ENCODE measurements around the gene OCRL. TPM values are rescaled to one million over a fixed set of nuclear protein-coding genes. Genes with fewer than 3 reads are reported as not detected.

Gene OCRL
- polyA plus RNA-seq, 1 donor: 23.6 TPM

DNA sequence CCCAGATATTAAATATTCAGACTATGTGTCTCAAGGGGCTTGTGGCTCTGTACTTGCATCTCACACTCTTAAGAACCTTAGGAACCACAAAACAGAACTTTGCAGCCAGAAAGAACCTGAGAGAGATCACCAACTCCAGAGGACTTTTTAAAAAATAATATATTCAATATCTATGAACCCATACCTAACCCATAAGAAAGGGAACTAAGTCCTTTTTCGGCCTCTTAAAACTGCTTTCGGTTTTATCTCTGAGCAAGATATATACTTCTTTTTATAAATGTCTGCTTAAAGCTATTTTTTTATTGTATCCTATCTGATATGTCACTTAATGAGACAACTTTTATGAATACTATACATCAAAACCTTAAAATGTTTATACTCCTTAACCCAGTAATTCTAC is 27.6 kb upstream of the OCRL start:
- Histone ChIP-seq H3K9me3 (ENCODE audit: control insufficient read depth, low read depth, low read length) (no peaks in the 10 kb centered on the region), H3K4me1 (ENCODE audit: control insufficient read depth, insufficient read depth, low read length) (no peaks in the 10 kb centered on the region), H3K27ac (ENCODE audit: low read length) (peak overlapping the region; percentile 49), H3K36me3 (ENCODE audit: control insufficient read depth, insufficient read depth, low read length) (peaks cover 14% of the 10 kb centered on the region), H3K27me3 (ENCODE audit: control insufficient read depth, insufficient read depth, low read length) (no peaks in the 10 kb centered on the region), H3K4me3 (ENCODE audit: low read length) (no peak overlapping the region)
- no peak for DNase-seq
- WGBS (ENCODE audit: insufficient coverage, low lambda C conversion rate): 80% methylated on average over 2 of the region's 2 CpGs

DNA sequence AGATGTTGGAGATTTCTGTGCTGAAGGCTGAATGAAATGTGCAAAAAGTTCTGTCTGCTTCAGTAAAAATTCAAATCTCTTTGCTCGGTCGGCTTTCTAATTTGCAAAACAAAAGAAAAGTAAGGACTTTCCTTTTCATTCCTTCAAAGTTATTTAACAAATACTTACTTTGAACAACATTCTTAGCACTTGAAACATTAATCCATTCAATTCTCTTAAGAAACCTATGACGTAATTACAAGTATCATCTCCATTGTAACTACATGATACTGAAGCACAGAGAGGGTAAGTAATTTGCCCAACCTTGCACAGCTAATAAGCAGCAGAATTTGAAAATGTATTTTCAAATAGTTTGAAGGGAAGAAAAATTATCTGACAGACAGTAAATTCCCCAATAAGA is 23.7 kb upstream of the OCRL start:
- Histone ChIP-seq H3K4me3 (ENCODE audit: low read length) (no peak overlapping the region), H3K27me3 (ENCODE audit: control insufficient read depth, insufficient read depth, low read length) (no peaks in the 10 kb centered on the region), H3K27ac (ENCODE audit: low read length) (no peak overlapping the region), H3K4me1 (ENCODE audit: control insufficient read depth, insufficient read depth, low read length) (no peaks in the 10 kb centered on the region), H3K36me3 (ENCODE audit: control insufficient read depth, insufficient read depth, low read length) (peaks cover 10% of the 10 kb centered on the region), H3K9me3 (ENCODE audit: control insufficient read depth, low read depth, low read length) (no peaks in the 10 kb centered on the region)
- no peak for DNase-seq
- no CpG with 5 or more reads among the region's 3 CpGs for WGBS (ENCODE audit: insufficient coverage, low lambda C conversion rate)

DNA sequence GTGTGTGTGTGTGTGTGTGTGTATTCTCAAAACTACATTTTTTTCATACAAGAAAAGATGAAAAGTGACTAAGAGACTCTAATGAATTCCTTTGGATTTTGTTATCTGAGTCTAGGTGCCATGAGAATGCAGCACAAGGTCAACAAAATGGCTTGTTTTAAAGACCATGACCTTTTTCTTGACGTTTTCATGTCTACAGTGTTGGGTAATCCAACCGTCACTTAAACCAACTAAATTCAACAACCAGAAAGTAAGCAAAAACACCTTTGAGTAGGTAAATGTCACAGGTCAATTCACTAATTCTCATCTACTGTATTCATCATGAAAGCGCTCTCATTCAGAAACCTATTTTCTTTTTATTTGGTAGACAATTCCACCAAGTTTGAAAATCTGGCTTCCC is 19.9 kb upstream of the OCRL start:
- Histone ChIP-seq H3K9me3 (ENCODE audit: control insufficient read depth, low read depth, low read length) (no peaks in the 10 kb centered on the region), H3K4me3 (ENCODE audit: low read length) (no peak overlapping the region), H3K36me3 (ENCODE audit: control insufficient read depth, insufficient read depth, low read length) (peaks cover 3% of the 10 kb centered on the region), H3K27me3 (ENCODE audit: control insufficient read depth, insufficient read depth, low read length) (no peaks in the 10 kb centered on the region), H3K4me1 (ENCODE audit: control insufficient read depth, insufficient read depth, low read length) (peaks cover 3% of the 10 kb centered on the region), H3K27ac (ENCODE audit: low read length) (no peak overlapping the region)
- DNase-seq: no peak
- no CpG with 5 or more reads among the region's 3 CpGs for WGBS (ENCODE audit: insufficient coverage, low lambda C conversion rate)

DNA sequence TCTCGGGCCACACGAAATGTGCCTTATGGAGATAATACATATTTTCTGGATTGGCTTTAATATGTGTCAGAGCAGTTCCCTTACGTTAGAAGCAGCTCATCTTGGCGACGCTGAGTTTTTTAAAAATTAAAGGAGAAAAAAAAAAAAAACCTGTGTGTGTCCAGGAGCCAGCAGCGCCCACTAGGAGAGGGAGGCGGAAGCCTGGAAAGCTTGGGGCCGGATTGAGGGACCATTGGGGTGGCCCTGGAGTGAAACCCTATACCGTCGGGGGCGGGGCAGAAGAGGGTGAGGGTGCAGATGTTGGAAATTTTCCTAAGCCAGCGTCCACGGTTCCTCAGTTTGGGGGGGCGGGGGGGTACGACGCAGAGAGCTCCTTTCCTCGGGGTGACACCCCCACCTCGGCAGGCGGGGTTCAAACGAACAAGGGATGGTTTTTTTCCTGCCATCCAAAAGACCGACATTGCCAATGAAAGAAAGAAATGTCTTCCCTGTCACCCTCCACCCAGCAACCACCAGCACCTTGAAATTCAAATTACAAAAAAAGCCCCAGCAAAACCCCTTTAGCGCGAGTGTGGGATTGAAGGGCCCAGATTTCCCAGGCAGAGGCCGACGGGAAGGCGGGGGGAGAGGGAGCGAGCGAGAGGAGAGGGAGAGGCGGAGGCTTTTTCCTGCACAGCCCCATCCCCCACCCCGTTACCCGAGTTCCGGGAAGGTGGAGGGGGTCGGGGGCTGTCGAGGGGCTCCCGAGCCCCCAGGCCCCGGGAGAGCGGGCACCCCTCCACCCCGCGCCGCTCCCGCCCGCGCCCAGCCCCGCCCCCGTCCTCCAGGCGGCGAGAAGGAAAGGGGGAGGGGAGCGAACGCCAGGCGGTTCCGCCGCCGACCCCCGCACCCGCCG is 17.6 kb upstream of the OCRL start:
- H3K4me1 ChIP-seq (ENCODE audit: control insufficient read depth, insufficient read depth, low read length): peaks cover 3% of the 10 kb centered on the region
- peak overlapping the region; percentile 89 for H3K4me3 ChIP-seq (ENCODE audit: low read length)
- peak overlapping the region; percentile 88 for H3K27ac ChIP-seq (ENCODE audit: low read length)
- no CpG with 5 or more reads among the region's 56 CpGs for WGBS (ENCODE audit: insufficient coverage, low lambda C conversion rate)
- peak; percentile 26 to 60 for DNase-seq
- no peaks in the 10 kb centered on the region for H3K9me3 ChIP-seq (ENCODE audit: control insufficient read depth, low read depth, low read length)
- no peaks in the 10 kb centered on the region for H3K27me3 ChIP-seq (ENCODE audit: control insufficient read depth, insufficient read depth, low read length)
- H3K36me3 ChIP-seq (ENCODE audit: control insufficient read depth, insufficient read depth, low read length): no peaks in the 10 kb centered on the region

DNA sequence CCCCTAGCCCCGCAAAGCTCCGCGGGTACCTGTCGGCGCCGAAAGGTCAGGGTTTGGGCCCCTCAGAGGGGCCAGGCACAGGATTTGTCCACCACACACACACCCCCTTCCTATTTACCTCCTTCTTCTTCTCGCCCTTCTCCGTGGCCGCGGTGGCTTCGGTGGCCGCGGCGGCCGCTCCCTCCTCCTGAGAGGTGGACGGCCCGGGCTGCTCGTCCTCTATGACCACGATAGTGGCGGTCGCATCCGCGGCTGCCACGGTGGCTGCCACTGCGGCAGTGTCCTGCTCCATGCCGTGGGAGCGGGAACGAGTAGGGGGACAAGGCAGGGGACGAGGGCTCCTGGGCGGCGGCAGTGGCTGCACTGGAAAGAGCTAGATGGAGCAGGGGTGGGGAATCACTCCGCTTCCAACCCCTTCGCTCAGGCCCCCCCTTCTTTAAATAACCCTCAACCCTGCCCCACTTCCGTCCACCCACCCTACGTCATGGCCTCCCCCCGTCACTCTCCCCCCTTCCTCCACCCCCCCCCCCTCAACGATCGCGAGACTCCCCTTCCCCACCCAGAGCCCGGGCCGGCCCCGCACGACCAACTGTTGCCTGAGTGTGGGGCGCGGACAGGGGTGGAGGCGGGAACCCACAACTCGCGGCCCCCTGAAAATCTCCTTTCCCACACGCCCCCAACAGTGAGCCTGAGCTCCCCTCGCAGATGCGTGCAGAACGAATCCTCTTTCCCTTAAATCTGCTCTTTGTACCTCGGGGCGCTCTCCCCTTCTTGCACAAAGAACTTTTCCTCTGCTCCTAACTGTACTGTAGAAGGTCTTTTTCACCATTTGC is 16.8 kb upstream of the OCRL start, which contains the start of gene SMARCA1:
TSS of gene SMARCA1 (minus strand) at position 412 of the 833 bp plus-strand sequence. CDS start at position 292, 120 bp downstream.
- no CpG with 5 or more reads among the region's 54 CpGs for WGBS (ENCODE audit: insufficient coverage, low lambda C conversion rate)
- DNase-seq: peak; percentile 49 to 59
- H3K36me3 ChIP-seq (ENCODE audit: control insufficient read depth, insufficient read depth, low read length): no peaks in the 10 kb centered on the region
- H3K9me3 ChIP-seq (ENCODE audit: control insufficient read depth, low read depth, low read length): no peaks in the 10 kb centered on the region
- H3K4me1 ChIP-seq (ENCODE audit: control insufficient read depth, insufficient read depth, low read length): peaks cover 3% of the 10 kb centered on the region
- H3K27me3 ChIP-seq (ENCODE audit: control insufficient read depth, insufficient read depth, low read length): no peaks in the 10 kb centered on the region
- peak within 1 kb of the TSS; percentile 89 for H3K4me3 ChIP-seq (ENCODE audit: low read length)
- H3K27ac ChIP-seq (ENCODE audit: low read length): peak within 1 kb of the TSS; percentile 88

DNA sequence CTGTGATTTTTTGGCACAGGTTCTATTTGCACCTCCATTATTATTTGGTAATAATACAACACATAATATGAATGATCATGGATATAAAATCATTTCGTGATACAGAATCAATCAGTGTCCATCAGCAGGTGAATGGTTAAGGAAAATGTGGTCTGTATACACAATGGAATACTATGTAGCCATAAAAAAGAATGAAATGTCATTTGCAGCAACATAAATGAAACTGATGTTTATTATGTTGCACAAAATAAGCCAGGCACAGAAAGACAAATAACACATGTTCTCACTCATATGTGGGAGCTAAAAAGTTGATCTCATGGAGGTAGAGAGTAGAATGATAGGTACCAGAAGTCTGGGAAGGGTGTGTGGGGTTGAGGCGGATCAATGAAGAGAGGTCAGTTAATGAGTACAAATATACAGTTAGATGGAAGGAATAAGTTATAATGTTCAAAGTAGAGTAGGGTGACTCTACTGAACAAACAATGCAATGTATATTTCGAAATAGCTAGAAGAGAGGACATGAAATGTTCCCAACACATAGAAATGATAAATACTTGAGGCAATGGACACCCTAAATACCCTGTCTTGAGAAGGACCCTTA is 15.7 kb upstream of the OCRL start:
- WGBS (ENCODE audit: insufficient coverage, low lambda C conversion rate): 80% methylated on average over 1 of the region's 3 CpGs
- no peak for DNase-seq
- H3K27ac ChIP-seq (ENCODE audit: low read length): no peak overlapping the region
- H3K4me1 ChIP-seq (ENCODE audit: control insufficient read depth, insufficient read depth, low read length): peaks cover 3% of the 10 kb centered on the region
- H3K36me3 ChIP-seq (ENCODE audit: control insufficient read depth, insufficient read depth, low read length): no peaks in the 10 kb centered on the region
- H3K27me3 ChIP-seq (ENCODE audit: control insufficient read depth, insufficient read depth, low read length): no peaks in the 10 kb centered on the region
- H3K9me3 ChIP-seq (ENCODE audit: control insufficient read depth, low read depth, low read length): no peaks in the 10 kb centered on the region
- no peak overlapping the region for H3K4me3 ChIP-seq (ENCODE audit: low read length)

DNA sequence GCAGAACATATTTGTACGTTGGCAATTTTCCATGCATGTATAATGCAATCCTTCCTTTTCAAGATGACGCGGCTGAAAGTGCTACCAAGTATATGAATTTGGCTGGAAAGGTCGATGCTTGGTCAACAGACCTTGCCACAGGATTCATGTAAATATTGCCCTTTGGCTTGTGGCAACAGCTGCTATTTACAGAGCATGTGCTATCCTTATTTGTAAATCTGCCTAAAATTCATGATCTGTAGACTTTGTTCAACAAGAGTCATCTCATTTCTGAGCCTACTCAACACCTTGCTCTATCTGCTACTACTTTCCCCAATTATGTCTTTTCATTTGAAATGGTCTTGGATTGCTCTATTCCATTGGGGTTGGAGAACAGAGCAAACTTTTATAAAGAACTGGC is 14.9 kb upstream of the OCRL start:
- Histone ChIP-seq H3K4me1 (ENCODE audit: control insufficient read depth, insufficient read depth, low read length) (peaks cover 3% of the 10 kb centered on the region), H3K36me3 (ENCODE audit: control insufficient read depth, insufficient read depth, low read length) (no peaks in the 10 kb centered on the region), H3K27me3 (ENCODE audit: control insufficient read depth, insufficient read depth, low read length) (no peaks in the 10 kb centered on the region), H3K4me3 (ENCODE audit: low read length) (no peak overlapping the region), H3K9me3 (ENCODE audit: control insufficient read depth, low read depth, low read length) (no peaks in the 10 kb centered on the region), H3K27ac (ENCODE audit: low read length) (no peak overlapping the region)
- DNase-seq: no peak
- WGBS (ENCODE audit: insufficient coverage, low lambda C conversion rate): no CpG with 5 or more reads among the region's 4 CpGs

DNA sequence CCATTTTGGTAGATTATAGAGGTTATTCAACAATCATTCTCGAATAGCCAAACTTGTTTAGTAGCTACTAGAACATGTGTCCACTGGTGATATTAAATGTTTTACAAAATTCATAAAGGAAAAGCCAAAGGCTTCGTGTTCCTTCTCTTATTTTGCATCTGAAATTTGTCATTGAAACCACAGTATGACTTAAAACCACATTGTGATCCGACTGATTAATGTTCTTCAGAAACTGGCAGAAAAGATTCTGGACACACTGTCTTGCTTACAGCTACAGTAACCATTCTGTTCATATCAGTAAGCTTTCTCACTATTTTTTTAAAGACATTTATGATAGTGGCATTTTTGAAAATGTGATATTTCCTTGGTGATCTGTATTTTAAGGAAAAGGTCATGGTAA is 14.2 kb upstream of the OCRL start:
- DNase-seq: no peak
- H3K9me3 ChIP-seq (ENCODE audit: control insufficient read depth, low read depth, low read length): no peaks in the 10 kb centered on the region
- H3K36me3 ChIP-seq (ENCODE audit: control insufficient read depth, insufficient read depth, low read length): no peaks in the 10 kb centered on the region
- WGBS (ENCODE audit: insufficient coverage, low lambda C conversion rate): no CpG with 5 or more reads among the region's 3 CpGs
- peaks cover 3% of the 10 kb centered on the region for H3K4me1 ChIP-seq (ENCODE audit: control insufficient read depth, insufficient read depth, low read length)
- H3K27me3 ChIP-seq (ENCODE audit: control insufficient read depth, insufficient read depth, low read length): no peaks in the 10 kb centered on the region
- H3K4me3 ChIP-seq (ENCODE audit: low read length): no peak overlapping the region
- no peak overlapping the region for H3K27ac ChIP-seq (ENCODE audit: low read length)

DNA sequence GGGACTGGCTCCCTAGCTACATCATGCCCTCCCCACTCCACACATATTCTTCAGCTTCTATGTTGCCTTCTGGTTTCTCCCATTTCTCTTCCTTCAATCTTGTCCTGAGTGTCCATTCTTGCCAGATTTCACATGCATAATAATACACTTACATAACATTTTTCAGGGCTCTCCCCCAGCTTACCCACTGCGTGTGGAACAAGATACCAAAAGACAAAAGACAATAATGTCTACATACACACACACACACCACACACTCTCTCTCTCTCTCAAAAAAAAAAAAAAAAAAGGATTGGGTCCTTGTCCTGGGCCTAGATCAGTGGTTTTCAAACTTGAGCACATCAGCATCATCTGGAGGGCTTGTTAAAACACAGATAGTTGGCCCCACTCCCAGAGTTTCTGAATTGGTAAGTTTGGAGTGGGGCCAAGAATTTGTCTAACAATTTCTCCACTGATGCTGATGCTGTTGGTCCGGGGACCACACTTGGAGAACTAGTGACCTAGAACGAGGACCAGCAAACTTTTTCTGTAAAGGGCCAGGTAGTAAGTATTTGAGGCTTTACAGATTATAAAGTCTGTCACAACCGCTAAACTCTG is 10.3 kb upstream of the OCRL start:
- no peaks in the 10 kb centered on the region for H3K9me3 ChIP-seq (ENCODE audit: control insufficient read depth, low read depth, low read length)
- no peaks in the 10 kb centered on the region for H3K36me3 ChIP-seq (ENCODE audit: control insufficient read depth, insufficient read depth, low read length)
- no peak for DNase-seq
- WGBS (ENCODE audit: insufficient coverage, low lambda C conversion rate): no CpG with 5 or more reads among the region's 4 CpGs
- no peak overlapping the region for H3K27ac ChIP-seq (ENCODE audit: low read length)
- no peaks in the 10 kb centered on the region for H3K4me1 ChIP-seq (ENCODE audit: control insufficient read depth, insufficient read depth, low read length)
- no peak overlapping the region for H3K4me3 ChIP-seq (ENCODE audit: low read length)
- H3K27me3 ChIP-seq (ENCODE audit: control insufficient read depth, insufficient read depth, low read length): no peaks in the 10 kb centered on the region

DNA sequence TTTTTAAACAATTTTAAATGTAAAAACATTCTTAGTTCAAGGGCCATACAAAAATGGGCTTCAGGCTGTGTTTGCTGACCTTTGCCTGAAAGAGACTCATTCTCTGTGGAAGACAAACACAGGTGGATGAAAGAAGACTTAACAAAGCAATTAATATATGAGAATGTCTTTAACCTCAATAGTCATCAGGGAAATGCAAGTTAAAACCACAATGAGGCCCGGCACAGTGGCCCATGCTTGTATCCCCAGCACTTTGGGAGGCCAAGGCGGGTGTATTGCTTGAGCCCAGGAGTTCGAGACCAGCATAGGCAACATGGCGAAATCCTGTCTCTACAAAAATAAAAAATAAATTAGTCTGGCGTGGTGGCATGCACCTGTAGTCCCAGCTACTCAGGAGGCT is 9.6 kb upstream of the OCRL start:
- Histone ChIP-seq H3K9me3 (ENCODE audit: control insufficient read depth, low read depth, low read length) (no peaks in the 10 kb centered on the region), H3K4me1 (ENCODE audit: control insufficient read depth, insufficient read depth, low read length) (no peaks in the 10 kb centered on the region), H3K27me3 (ENCODE audit: control insufficient read depth, insufficient read depth, low read length) (no peaks in the 10 kb centered on the region), H3K4me3 (ENCODE audit: low read length) (no peak overlapping the region), H3K27ac (ENCODE audit: low read length) (no peak overlapping the region), H3K36me3 (ENCODE audit: control insufficient read depth, insufficient read depth, low read length) (no peaks in the 10 kb centered on the region)
- no peak for DNase-seq
- WGBS (ENCODE audit: insufficient coverage, low lambda C conversion rate): no CpG with 5 or more reads among the region's 5 CpGs

Measured in large intestine (tissue), 3 donors.